HCT116 (cell line): ENCODE measurements around the gene CDA. TPM values are rescaled to one million over a fixed set of nuclear protein-coding genes. Genes with fewer than 3 reads are reported as not detected.

ENCODE experiments used
- ATAC-seq: fragments of 200-7000 bp; cut with Tn5 transposase; 2 replicates; pipeline ENCODE4 v1.9.1; 2020; ENCODE audit warnings: mild to moderate bottlenecking, moderate library complexity
- BruUV-seq: library from RNA; stranded (reverse); fragments of 400-500 nt; replicated peaks from 2 replicates; lab custom pipeline; 2021; lab: Mats Ljungman, UMichigan
- CTCF ChIA-PET: fragments of 300-600 bp; sonication (Branson Sonifier 250); formaldehyde crosslinking; loops from one replicate; lab custom pipeline; 2021; ENCODE audit warnings: antibody characterized with exemption; lab: Charles Lee
- POLR2A ChIA-PET: fragments of 300-600, 350-600 bp; sonication (Branson Sonifier 250); formaldehyde crosslinking; loops from one replicate; lab custom pipeline; 2021; ENCODE audit warnings: antibody characterized with exemption; lab: Charles Lee
- RAD21 ChIA-PET, 2 experiments: fragments of 300-600 bp; sonication (Branson Sonifier 250); formaldehyde crosslinking; loops; one replicate each; lab custom pipeline; 2023; ENCODE audit warnings: low total read pairs in 2 of 2; ENCODE audit not compliant: uncharacterized antibody in 2 of 2, unreplicated experiment in 2 of 2, low non-redundant PET in 1 of 2; lab: Charles Lee
- DNase-seq: peaks from one replicate; pipeline ENCODE4 v3.0.0-alpha.2; 2010; ENCODE audit warnings: low read depth, low spot score
- H2AFZ ChIP-seq: fragments of 200-600 bp; shearing (Covaris generic), sonication (generic); 2 replicates; pipeline ENCODE4 v1.6.1; 2017; ENCODE audit warnings: low read depth, mixed run types, mixed read lengths, antibody characterized with exemption, low read length; ENCODE audit not compliant: poor library complexity, severe bottlenecking
- H3K27ac ChIP-seq: 2 replicates; pipeline ENCODE4 v1.5.1; 2012; ENCODE audit warnings: low read depth, low read length
- H3K27me3 ChIP-seq: fragments of 200-600 bp; sonication (generic); 2 replicates; pipeline ENCODE4 v1.6.1; 2016; ENCODE audit warnings: mixed run types, low read length, mixed read lengths; ENCODE audit not compliant: insufficient read depth
- H3K36me3 ChIP-seq, 2 experiments: fragments of 200-500 bp in 1 of 2; fragments of 200-600 bp in 1 of 2; sonication (Bioruptor generic) in 1 of 2; sonication (generic) in 1 of 2; 2 replicates each; pipeline versions ENCODE4 v1.5.1 to v1.6.1; 2014 to 2016; ENCODE audit warnings: low read length in 2 of 2, inconsistent platforms in 1 of 2, mixed read lengths in 1 of 2, mixed run types in 1 of 2; ENCODE audit not compliant: insufficient read depth in 2 of 2, control insufficient read depth in 1 of 2
- H3K4me1 ChIP-seq, 2 experiments: fragments of 200-600 bp in 1 of 2; sonication (generic) in 1 of 2; 2 replicates each; pipeline versions ENCODE4 v1.5.1 to v1.6.1; 2012 to 2017; ENCODE audit warnings: low read length in 2 of 2, inconsistent platforms in 1 of 2, mild to moderate bottlenecking in 1 of 2, mixed read lengths in 1 of 2, mixed run types in 1 of 2, moderate library complexity in 1 of 2; ENCODE audit not compliant: insufficient read depth in 2 of 2, control insufficient read depth in 1 of 2
- H3K4me2 ChIP-seq: fragments of 200-600 bp; sonication (generic); 2 replicates; pipeline ENCODE4 v1.6.1; 2017; ENCODE audit warnings: mixed run types, low read length, mixed read lengths
- H3K4me3 ChIP-seq, 2 experiments: fragments of 200-600 bp in 1 of 2; sonication (generic) in 1 of 2; replicated peaks in 1 of 2; 2 replicates each; pipeline ENCODE4 v1.5.1; 2011 to 2016; ENCODE audit warnings: low read length in 2 of 2, control low read depth in 1 of 2, low read depth in 1 of 2, mild to moderate bottlenecking in 1 of 2, mixed read lengths in 1 of 2, mixed run types in 1 of 2
- H3K79me2 ChIP-seq: fragments of 200-600 bp; sonication (generic); 2 replicates; pipeline ENCODE4 v1.6.1; 2017; ENCODE audit warnings: mild to moderate bottlenecking, mixed run types, low read length, moderate library complexity, mixed read lengths; ENCODE audit not compliant: insufficient read depth
- H3K9ac ChIP-seq: fragments of 200-600 bp; sonication (generic); 2 replicates; pipeline ENCODE4 v1.6.1; 2016; ENCODE audit warnings: low read length, mixed read lengths
- H3K9me2 ChIP-seq: fragments of 200-600 bp; sonication (generic), shearing (Covaris generic); 2 replicates; pipeline ENCODE4 v1.6.1; 2017; ENCODE audit warnings: mixed run types, mild to moderate bottlenecking, moderate library complexity; ENCODE audit not compliant: insufficient read depth
- H3K9me3 ChIP-seq, 2 experiments: fragments of 200-500 bp in 1 of 2; fragments of 200-600 bp in 1 of 2; sonication (Bioruptor generic) in 1 of 2; sonication (generic) in 1 of 2; 2 replicates each; pipeline ENCODE4 v1.6.1; 2014 to 2017; ENCODE audit warnings: low read length in 2 of 2, mixed read lengths in 2 of 2, inconsistent platforms in 1 of 2, low read depth in 1 of 2, mild to moderate bottlenecking in 1 of 2, mixed run types in 1 of 2, moderate library complexity in 1 of 2; ENCODE audit not compliant: control insufficient read depth in 1 of 2, insufficient read depth in 1 of 2
- H4K20me1 ChIP-seq: fragments of 200-600 bp; sonication (generic), shearing (Covaris generic); 2 replicates; pipeline ENCODE4 v1.6.1; 2017; ENCODE audit warnings: mixed run types, mild to moderate bottlenecking, moderate library complexity; ENCODE audit not compliant: insufficient read depth
- CBX3 ChIP-seq: IDR thresholded peaks from 2 replicates; pipeline ENCODE4 v1.6.1; 2012; ENCODE audit warnings: low read depth
- CEBPB ChIP-seq: IDR thresholded peaks from 2 replicates; pipeline ENCODE4 v1.6.1; 2012; ENCODE audit warnings: low read depth
- EGR1 ChIP-seq: IDR thresholded peaks from 2 replicates; pipeline ENCODE4 v1.6.1; 2012; ENCODE audit warnings: low read depth
- EZH2 ChIP-seq: fragments of 200-600 bp; sonication (generic); IDR thresholded peaks from 2 replicates; pipeline ENCODE4 v1.6.1; 2017; ENCODE audit warnings: antibody characterized with exemption, mixed run types
- FOSL1 ChIP-seq: IDR thresholded peaks from 2 replicates; pipeline ENCODE4 v1.6.1; 2012; ENCODE audit warnings: low read depth
- JUND ChIP-seq: IDR thresholded peaks from 2 replicates; pipeline ENCODE4 v1.6.1; 2012
- POLR2A ChIP-seq: IDR thresholded peaks from 2 replicates; pipeline ENCODE4 v1.7.0; 2011; ENCODE audit warnings: borderline replicate concordance; ENCODE audit not compliant: insufficient read depth, insufficient read length; ENCODE audit errors: extremely low read depth
- POLR2AphosphoS5 ChIP-seq: IDR thresholded peaks from 2 replicates; pipeline ENCODE4 v1.6.1; 2011; ENCODE audit warnings: mild to moderate bottlenecking, low read depth, low read length, moderate library complexity
- SIN3A ChIP-seq: IDR thresholded peaks from 2 replicates; pipeline ENCODE4 v1.6.1; 2012; ENCODE audit warnings: low read depth
- SP1 ChIP-seq: IDR thresholded peaks from 2 replicates; pipeline ENCODE4 v1.6.1; 2012; ENCODE audit warnings: low read depth
- SRF ChIP-seq: IDR thresholded peaks from 2 replicates; pipeline ENCODE4 v1.6.1; 2012; ENCODE audit warnings: low read depth
- TCF7L2 ChIP-seq: IDR thresholded peaks from 2 replicates; pipeline ENCODE4 v1.7.0; 2011; ENCODE audit warnings: borderline replicate concordance, inconsistent platforms; ENCODE audit not compliant: insufficient read depth, insufficient read length; ENCODE audit errors: extremely low read depth
- YY1 ChIP-seq: IDR thresholded peaks from 2 replicates; pipeline ENCODE4 v1.6.1; 2011; ENCODE audit warnings: low read length, low read depth, moderate library complexity, mild to moderate bottlenecking; ENCODE audit not compliant: insufficient replicate concordance; ENCODE audit errors: extremely low read depth
- ZFX ChIP-seq: fragments of 450-650 bp; IDR thresholded peaks from 2 replicates; pipeline ENCODE4 v1.6.1; 2017
- intact Hi-C: fragments of 100-400 bp; cut with micrococcal nuclease; formaldehyde crosslinking; loops from 2 replicates; pipeline ENCODE4 v1.10.0; 2022
- total RNA-seq: library from RNA; stranded (reverse); gene quantifications from one replicate; pipeline ENCODE4 v1.2.1, GENCODE V29; 2021; ENCODE audit not compliant: unreplicated experiment
- TF ChIP-seq, protein P1 (sequence below): IDR thresholded peaks from 2 replicates; pipeline ENCODE4 v1.6.1; 2012
- TF ChIP-seq, protein P2 (sequence below), 3 experiments: fragments of 200-600 bp in 1 of 3; sonication (generic) in 1 of 3; IDR thresholded peaks in 2 of 3; conservative IDR thresholded peaks in 1 of 3; 2 replicates each; pipeline ENCODE4 v1.5.1; 2012 to 2017; ENCODE audit warnings: low read depth in 2 of 3, low read length in 2 of 3, antibody characterized with exemption in 1 of 3, borderline replicate concordance in 1 of 3, control low read depth in 1 of 3, mild to moderate bottlenecking in 1 of 3, mixed read lengths in 1 of 3, mixed run types in 1 of 3, moderate library complexity in 1 of 3; ENCODE audit not compliant: insufficient read depth in 1 of 3
- TF ChIP-seq, protein P3 (sequence below): IDR thresholded peaks from 2 replicates; pipeline ENCODE4 v1.6.1; 2011; ENCODE audit warnings: mild to moderate bottlenecking, low read length, moderate library complexity; ENCODE audit not compliant: insufficient replicate concordance; ENCODE audit errors: extremely low read depth

CDA gene
- total RNA-seq, 1 experiment from 2014 or later = 28.6 TPM

DNA sequence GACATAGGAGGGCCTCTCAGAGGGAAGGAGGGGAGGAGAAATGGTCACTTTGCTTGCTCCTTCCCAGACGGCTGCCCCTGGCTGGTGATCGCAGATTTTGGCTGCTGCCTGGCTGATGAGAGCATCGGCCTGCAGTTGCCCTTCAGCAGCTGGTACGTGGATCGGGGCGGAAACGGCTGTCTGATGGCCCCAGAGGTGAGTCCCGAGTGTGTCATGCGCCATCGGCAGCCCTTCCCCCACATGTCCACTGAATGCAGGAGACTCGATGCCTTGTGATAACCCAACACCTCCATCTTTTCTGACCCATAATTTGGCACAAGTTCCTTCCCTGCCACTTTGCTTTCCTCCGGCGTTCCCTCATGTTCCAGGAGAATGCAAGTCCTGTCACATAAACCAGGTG lies 59.5 kb downstream of the CDA start:
- Histone ChIP-seq H3K9me3 (no peaks in the 10 kb centered on the region), H3K9ac (no peak overlapping the region), H3K27me3 (no peaks in the 10 kb centered on the region), H2AFZ (no peak overlapping the region), H4K20me1 (no peaks in the 10 kb centered on the region), H3K79me2 (no peaks in the 10 kb centered on the region), H3K9me2 (no peaks in the 10 kb centered on the region), H3K4me3 (no peak overlapping the region), H3K4me2 (no peak overlapping the region), H3K4me1 (no peaks in the 10 kb centered on the region), H3K27ac (no peak overlapping the region), H3K36me3 (peaks cover 15 to 27% of the 10 kb centered on the region in 2 experiments)
- TF ChIP-seq YY1 = no peak
- TF ChIP-seq FOSL1 = no peak
- no peak for TF ChIP-seq SRF
- TF ChIP-seq SIN3A = no peak
- no peak for TF ChIP-seq ZFX
- no peak for TF ChIP-seq EZH2
- ChIA-PET RAD21 (no interaction called here), CTCF (no interaction called here), POLR2A (no interaction called here)
- DNase-seq = no peak
- intact Hi-C loops = no loop called here
- no peak for ATAC-seq
- BruUV-seq = no TSS peak

GRCh38 chr1:20648946-20649345 lies 60.0 kb downstream of the CDA start:
- POLR2A ChIA-PET = no interaction called here
- Histone ChIP-seq H3K27me3 (no peaks in the 10 kb centered on the region), H2AFZ (no peak overlapping the region), H3K9me3 (no peaks in the 10 kb centered on the region), H3K9ac (no peak overlapping the region), H3K9me2 (no peaks in the 10 kb centered on the region), H3K36me3 (peaks cover 17 to 32% of the 10 kb centered on the region in 2 experiments), H3K4me2 (no peak overlapping the region), H4K20me1 (no peaks in the 10 kb centered on the region), H3K27ac (no peak overlapping the region), H3K79me2 (no peaks in the 10 kb centered on the region), H3K4me3 (no peak overlapping the region), H3K4me1 (no peaks in the 10 kb centered on the region)
- ATAC-seq = no peak
- BruUV-seq = no TSS peak
- no peak for DNase-seq
- RAD21 ChIA-PET = interaction anchor here in 1 of 2 experiments (0.7 kb wide), 1 partner anchor 30 kb away, joined by 4 read pairs; no protein-coding TSS in a partner anchor
- CTCF ChIA-PET = no interaction called here
- intact Hi-C loops = no loop called here
- TF ChIP-seq CEBPB = no peak
- TF ChIP-seq FOSL1 = no peak
- no peak for TF ChIP-seq JUND
- TF ChIP-seq SRF = no peak
- TF ChIP-seq, protein P1, sequence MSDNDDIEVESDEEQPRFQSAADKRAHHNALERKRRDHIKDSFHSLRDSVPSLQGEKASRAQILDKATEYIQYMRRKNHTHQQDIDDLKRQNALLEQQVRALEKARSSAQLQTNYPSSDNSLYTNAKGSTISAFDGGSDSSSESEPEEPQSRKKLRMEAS = no peak
- no peak for TF ChIP-seq SIN3A
- no peak for TF ChIP-seq CBX3
- no peak for TF ChIP-seq POLR2AphosphoS5
- TF ChIP-seq EGR1 = no peak
- TF ChIP-seq YY1 = no peak
- TF ChIP-seq SP1 = no peak
- TF ChIP-seq TCF7L2 = no peak
- no peak for TF ChIP-seq POLR2A
- TF ChIP-seq, protein P2, sequence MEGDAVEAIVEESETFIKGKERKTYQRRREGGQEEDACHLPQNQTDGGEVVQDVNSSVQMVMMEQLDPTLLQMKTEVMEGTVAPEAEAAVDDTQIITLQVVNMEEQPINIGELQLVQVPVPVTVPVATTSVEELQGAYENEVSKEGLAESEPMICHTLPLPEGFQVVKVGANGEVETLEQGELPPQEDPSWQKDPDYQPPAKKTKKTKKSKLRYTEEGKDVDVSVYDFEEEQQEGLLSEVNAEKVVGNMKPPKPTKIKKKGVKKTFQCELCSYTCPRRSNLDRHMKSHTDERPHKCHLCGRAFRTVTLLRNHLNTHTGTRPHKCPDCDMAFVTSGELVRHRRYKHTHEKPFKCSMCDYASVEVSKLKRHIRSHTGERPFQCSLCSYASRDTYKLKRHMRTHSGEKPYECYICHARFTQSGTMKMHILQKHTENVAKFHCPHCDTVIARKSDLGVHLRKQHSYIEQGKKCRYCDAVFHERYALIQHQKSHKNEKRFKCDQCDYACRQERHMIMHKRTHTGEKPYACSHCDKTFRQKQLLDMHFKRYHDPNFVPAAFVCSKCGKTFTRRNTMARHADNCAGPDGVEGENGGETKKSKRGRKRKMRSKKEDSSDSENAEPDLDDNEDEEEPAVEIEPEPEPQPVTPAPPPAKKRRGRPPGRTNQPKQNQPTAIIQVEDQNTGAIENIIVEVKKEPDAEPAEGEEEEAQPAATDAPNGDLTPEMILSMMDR (IDR thresholded peaks at IDR 0.05 in 2 of 3, conservative IDR thresholded peaks at IDR 0.05 in 1 of 3; ENCODE audit: borderline replicate concordance in 1 of 3, insufficient read depth in 1 of 3, low read depth in 2 of 3, low read length in 2 of 3) = no peak
- TF ChIP-seq, protein P3, sequence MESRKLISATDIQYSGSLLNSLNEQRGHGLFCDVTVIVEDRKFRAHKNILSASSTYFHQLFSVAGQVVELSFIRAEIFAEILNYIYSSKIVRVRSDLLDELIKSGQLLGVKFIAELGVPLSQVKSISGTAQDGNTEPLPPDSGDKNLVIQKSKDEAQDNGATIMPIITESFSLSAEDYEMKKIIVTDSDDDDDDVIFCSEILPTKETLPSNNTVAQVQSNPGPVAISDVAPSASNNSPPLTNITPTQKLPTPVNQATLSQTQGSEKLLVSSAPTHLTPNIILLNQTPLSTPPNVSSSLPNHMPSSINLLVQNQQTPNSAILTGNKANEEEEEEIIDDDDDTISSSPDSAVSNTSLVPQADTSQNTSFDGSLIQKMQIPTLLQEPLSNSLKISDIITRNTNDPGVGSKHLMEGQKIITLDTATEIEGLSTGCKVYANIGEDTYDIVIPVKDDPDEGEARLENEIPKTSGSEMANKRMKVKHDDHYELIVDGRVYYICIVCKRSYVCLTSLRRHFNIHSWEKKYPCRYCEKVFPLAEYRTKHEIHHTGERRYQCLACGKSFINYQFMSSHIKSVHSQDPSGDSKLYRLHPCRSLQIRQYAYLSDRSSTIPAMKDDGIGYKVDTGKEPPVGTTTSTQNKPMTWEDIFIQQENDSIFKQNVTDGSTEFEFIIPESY = no peak
